Activated CD4-positive, alpha-beta T cell treated with anti-CD3 and anti-CD28 coated beads for 36 hours (primary cell): ENCODE data around the gene HMGN1. TPM values are rescaled to one million over a fixed set of nuclear protein-coding genes. Genes with fewer than 3 reads are reported as not detected.
"Not testable (repeated sequence)": the region's sequence is repeated elsewhere in the genome, so short reads cannot be mapped to it uniquely, and the experiment has no call there.

Source experiments
- ATAC-seq: fragments of 200-7000 bp; cut with Tn5 transposase; one replicate; pipeline ENCODE4 v1.10.0; 2021; ENCODE audit warnings: mild to moderate bottlenecking, moderate library complexity
- CTCF ChIA-PET: fragments of 350-600 bp; sonication (Branson Sonifier 250); formaldehyde crosslinking; loops from one replicate; lab custom pipeline; 2021; ENCODE audit warnings: antibody characterized with exemption; lab: Charles Lee
- POLR2A ChIA-PET: fragments of 350-600 bp; sonication (Branson Sonifier 250); formaldehyde crosslinking; loops from one replicate; lab custom pipeline; 2021; ENCODE audit warnings: antibody characterized with exemption, inconsistent platforms; lab: Charles Lee
- DNase-seq: peaks from one replicate; pipeline ENCODE4 v3.0.0-alpha.2; 2020
- H3K27ac Mint-ChIP-seq: one replicate; pipeline ENCODE4 v1.8.0; 2021; ENCODE audit warnings: mixed read lengths
- H3K27me3 Mint-ChIP-seq: one replicate; pipeline ENCODE4 v1.8.0; 2021; ENCODE audit warnings: mixed read lengths
- H3K36me3 Mint-ChIP-seq: one replicate; pipeline ENCODE4 v1.8.0; 2021; ENCODE audit warnings: low read depth, mixed read lengths
- H3K4me1 Mint-ChIP-seq: one replicate; pipeline ENCODE4 v1.8.0; 2021; ENCODE audit warnings: mixed read lengths
- H3K4me3 Mint-ChIP-seq: one replicate; pipeline ENCODE4 v1.8.0; 2021; ENCODE audit warnings: mild to moderate bottlenecking, moderate library complexity, mixed read lengths
- H3K9me3 Mint-ChIP-seq: one replicate; pipeline ENCODE4 v1.8.0; 2021; ENCODE audit warnings: low read depth, mixed read lengths
- intact Hi-C, 2 experiments: fragments of 100-400 bp; cut with DNase I in 1 of 2; cut with micrococcal nuclease in 1 of 2; formaldehyde crosslinking; loops; one replicate each; pipeline versions ENCODE4 v1.14.2 to v1.15.1; 2022 to 2024; cut with DNase I, micrococcal nuclease
- total RNA-seq, 2 experiments: library from RNA; stranded (reverse); gene quantifications; one replicate each; pipeline ENCODE4 v1.2.3, GENCODE V29; 2021

HMGN1 gene
- total RNA-seq, 2 experiments from 2014 or later = 335 to 419 TPM

GRCh38 chr21:39385299-39386145, 36.6 kb upstream of the HMGN1 start:
- Mint-ChIP-seq H3K27me3 (no peaks in the 10 kb centered on the region), H3K36me3 (peaks cover 4% of the 10 kb centered on the region), H3K4me1 (peaks cover 40% of the 10 kb centered on the region), H3K27ac (peak overlapping the region; percentile 51), H3K4me3 (peak overlapping the region; percentile 57), H3K9me3 (no peaks in the 10 kb centered on the region)
- intact Hi-C loops = loop anchor here (5.0 to 10.0 kb wide), 2 partner anchors 57 to 621 kb away; no protein-coding TSS in a partner anchor
- ChIA-PET CTCF (interaction anchor here (0.6 to 1.1 kb wide), 2 partner anchors 29 to 65 kb away, joined by 3 read pairs; no protein-coding TSS in a partner anchor), POLR2A (interaction anchor here (0.5 kb wide), 1 partner anchor 29 kb away, joined by 6 read pairs; no protein-coding TSS in a partner anchor)
- DNase-seq (peak; percentile 79), ATAC-seq (peak; percentile 66)

GRCh38 chr21:39384674-39385298, 35.9 kb upstream of the HMGN1 start:
- POLR2A ChIA-PET = no interaction called here
- ATAC-seq (no peak), DNase-seq (peak; percentile 22)
- Mint-ChIP-seq H3K9me3 (no peaks in the 10 kb centered on the region), H3K4me3 (no peak overlapping the region), H3K27ac (peak overlapping the region; percentile 3), H3K27me3 (no peaks in the 10 kb centered on the region), H3K36me3 (peaks cover 2% of the 10 kb centered on the region), H3K4me1 (peaks cover 40% of the 10 kb centered on the region)
- intact Hi-C loops = loop anchor here (5.0 to 10.0 kb wide), 2 partner anchors 58 to 620 kb away; no protein-coding TSS in a partner anchor
- CTCF ChIA-PET = interaction anchor here (0.6 kb wide), 2 partner anchors 36 to 66 kb away, joined by 3 read pairs; no protein-coding TSS in a partner anchor

GRCh38 chr21:39382096-39382495, 33.2 kb upstream of the HMGN1 start:
- intact Hi-C loops = loop anchor here in 1 of 2 experiments (10.0 kb wide), 1 partner anchor 617 kb away; no protein-coding TSS in a partner anchor
- DNase-seq, POLR2A ChIA-PET, ATAC-seq, H3K27me3 Mint-ChIP-seq, H3K36me3 Mint-ChIP-seq, H3K27ac Mint-ChIP-seq, H3K9me3 Mint-ChIP-seq: not testable (repeated sequence)
- Mint-ChIP-seq H3K4me3 (peak overlapping the region; percentile 17), H3K4me1 (peaks cover 25% of the 10 kb centered on the region)
- CTCF ChIA-PET = interaction anchor here (0.6 to 2.4 kb wide), 3 partner anchors 60 to 158 kb away, joined by 3 to 8 read pairs (median 3); no protein-coding TSS in a partner anchor

- Mint-ChIP-seq H3K4me1 (peaks cover 25% of the 10 kb centered on the region), H3K36me3 (peaks cover 2% of the 10 kb centered on the region), H3K4me3 (peak overlapping the region; percentile 84), H3K9me3 (no peaks in the 10 kb centered on the region), H3K27ac (peak overlapping the region; percentile 64), H3K27me3 (no peaks in the 10 kb centered on the region)
- intact Hi-C loops = loop anchor here (2.0 to 10.0 kb wide), 3 partner anchors 68 to 616 kb away; partner anchors contain the start of genes BRWD1 (in 1 of the 2) and ETS2 (in 1 of the 2)
- no peak for DNase-seq
- CTCF ChIA-PET = interaction anchor here (0.6 to 2.4 kb wide), 2 partner anchors 61 to 80 kb away, joined by 3 to 8 read pairs; no protein-coding TSS in a partner anchor
- POLR2A ChIA-PET = interaction anchor here (1.5 kb wide), 1 partner anchor 36 kb away, joined by 3 read pairs; no protein-coding TSS in a partner anchor
- ATAC-seq = no peak
Observed at GRCh38 chr21:39381009-39381408, 32.1 kb upstream of the HMGN1 start.

- peak overlapping the region; percentile 64 for H3K27ac Mint-ChIP-seq
- POLR2A ChIA-PET = interaction anchor here (0.6 to 1.5 kb wide), 4 partner anchors 35 to 197 kb away, joined by 3 to 4 read pairs (median 4); partner anchors contain the start of gene PSMG1
- intact Hi-C loops = loop anchor here (1.0 to 10.0 kb wide), 8 partner anchors 8 to 615 kb away; partner anchors contain the start of genes HMGN1 (in 2 of the 2), BRWD1 (in 1 of the 2), ETS2 (in 1 of the 2) and LCA5L (in 1 of the 2)
- DNase-seq (peak; percentile 96), ATAC-seq (peak; percentile 98)
- CTCF ChIA-PET = interaction anchor here (0.6 to 2.4 kb wide), 4 partner anchors 11 to 1345 kb away, joined by 3 to 8 read pairs (median 3); no protein-coding TSS in a partner anchor
- H3K4me1 Mint-ChIP-seq = peaks cover 23% of the 10 kb centered on the region
- peaks cover 2% of the 10 kb centered on the region for H3K36me3 Mint-ChIP-seq
- peak overlapping the region; percentile 84 for H3K4me3 Mint-ChIP-seq
- H3K9me3 Mint-ChIP-seq = no peaks in the 10 kb centered on the region
- no peaks in the 10 kb centered on the region for H3K27me3 Mint-ChIP-seq
Observed at GRCh38 chr21:39379986-39380891, 31.4 kb upstream of the HMGN1 start.

- H3K4me1 Mint-ChIP-seq = peaks cover 13% of the 10 kb centered on the region
- DNase-seq (peak; percentile 14), ATAC-seq (no peak)
- H3K27me3 Mint-ChIP-seq = no peaks in the 10 kb centered on the region
- H3K9me3 Mint-ChIP-seq = no peaks in the 10 kb centered on the region
- H3K27ac Mint-ChIP-seq = no peak overlapping the region
- intact Hi-C loops = no loop called here
- ChIA-PET POLR2A (no interaction called here), CTCF (interaction anchor here (0.7 kb wide), 1 partner anchor 196 kb away, joined by 3 read pairs; no protein-coding TSS in a partner anchor)
- H3K36me3 Mint-ChIP-seq = peaks cover 2% of the 10 kb centered on the region
- H3K4me3 Mint-ChIP-seq = no peak overlapping the region
Observed at GRCh38 chr21:39377444-39378050, 28.7 kb upstream of the HMGN1 start.

GRCh38 chr21:39375446-39375845, 26.6 kb upstream of the HMGN1 start:
- ChIA-PET CTCF (interaction anchor here (1.0 kb wide), 1 partner anchor 13 kb away, joined by 3 read pairs; no protein-coding TSS in a partner anchor), POLR2A (interaction anchor here (0.7 kb wide), 1 partner anchor 49 kb away, joined by 3 read pairs; no protein-coding TSS in a partner anchor)
- H3K4me1 Mint-ChIP-seq = no peaks in the 10 kb centered on the region
- no peaks in the 10 kb centered on the region for H3K36me3 Mint-ChIP-seq
- no peaks in the 10 kb centered on the region for H3K27me3 Mint-ChIP-seq
- H3K4me3 Mint-ChIP-seq = no peak overlapping the region
- H3K9me3 Mint-ChIP-seq = no peaks in the 10 kb centered on the region
- no peak for ATAC-seq
- intact Hi-C loops = no loop called here
- H3K27ac Mint-ChIP-seq = no peak overlapping the region
- no peak for DNase-seq

- ChIA-PET POLR2A (interaction anchor here (0.7 kb wide), 1 partner anchor 25 kb away, joined by 3 read pairs; the partner anchor contains the start of gene HMGN1), CTCF (interaction anchor here (1.1 to 1.4 kb wide), 3 partner anchors 14 to 67 kb away, joined by 3 to 6 read pairs (median 4); no protein-coding TSS in a partner anchor)
- ATAC-seq = no peak
- H3K4me1 Mint-ChIP-seq = no peaks in the 10 kb centered on the region
- intact Hi-C loops = no loop called here
- no peak overlapping the region for H3K27ac Mint-ChIP-seq
- H3K4me3 Mint-ChIP-seq = no peak overlapping the region
- no peak for DNase-seq
- no peaks in the 10 kb centered on the region for H3K27me3 Mint-ChIP-seq
- no peaks in the 10 kb centered on the region for H3K9me3 Mint-ChIP-seq
- H3K36me3 Mint-ChIP-seq = no peaks in the 10 kb centered on the region
Observed at GRCh38 chr21:39374046-39374445, 25.2 kb upstream of the HMGN1 start.

- Mint-ChIP-seq H3K4me3 (no peak overlapping the region), H3K9me3 (no peaks in the 10 kb centered on the region), H3K36me3 (no peaks in the 10 kb centered on the region), H3K27ac (no peak overlapping the region), H3K27me3 (no peaks in the 10 kb centered on the region), H3K4me1 (no peaks in the 10 kb centered on the region)
- no peak for DNase-seq
- intact Hi-C loops = no loop called here
- POLR2A ChIA-PET = interaction anchor here (0.7 kb wide), 1 partner anchor 25 kb away, joined by 3 read pairs; the partner anchor contains the start of gene HMGN1
- peak; percentile 42 for ATAC-seq
- CTCF ChIA-PET = interaction anchor here (1.1 to 1.4 kb wide), 3 partner anchors 14 to 68 kb away, joined by 3 to 6 read pairs (median 4); no protein-coding TSS in a partner anchor
Observed at GRCh38 chr21:39373634-39374033, 24.7 kb upstream of the HMGN1 start.
